C4-2B (cell line): Measurements from ENCODE around the gene EPHB6.

Experiments
- CTCF ChIP-seq: fragments of 450-650 bp; conservative IDR thresholded peaks from 2 replicates; pipeline ENCODE4 v1.5.1; 2017; ENCODE audit warnings: mild to moderate bottlenecking
- ZFX ChIP-seq: fragments of 450-650 bp; IDR thresholded peaks from 2 replicates; pipeline ENCODE4 v1.6.1; 2017

- TF ChIP-seq CTCF (no peak), ZFX (no peak)
Observed at GRCh38 chr7:142857625-142858024, 2.7 kb downstream of the EPHB6 start.
